Right atrium auricular region (tissue), 2 donors: ENCODE results near the gene AKR1C2. TPM values are rescaled to one million over a fixed set of nuclear protein-coding genes. Genes with fewer than 3 reads are reported as not detected.
"Not testable (repeated sequence)": the region's sequence is repeated elsewhere in the genome, so short reads cannot be mapped to it uniquely, and the experiment has no call there.

Experiments
- DNase-seq: peaks from one replicate; pipeline ENCODE4 v3.0.0-alpha.2; 2019; ENCODE audit warnings: low spot score
- H3K27ac ChIP-seq, 2 donors: fragments of 200-600 bp; sonication (generic); 1 replicate in 1 of 2; 2 replicates in 1 of 2; pipeline ENCODE4 v1.5.1; 2016 to 2019
- H3K27me3 ChIP-seq, 2 donors: fragments of 200-600 bp; sonication (generic); one replicate each; pipeline versions ENCODE4 v1.5.1 to v1.6.0; 2017 to 2019
- H3K36me3 ChIP-seq: fragments of 200-600 bp; sonication (generic); one replicate; pipeline ENCODE4 v1.5.1; 2016
- H3K4me1 ChIP-seq, 2 donors: fragments of 200-600 bp; sonication (generic); one replicate each; pipeline versions ENCODE4 v1.5.1 to v1.6.0; 2017 to 2019
- H3K4me3 ChIP-seq, 2 donors: fragments of 200-600 bp; sonication (generic); 1 replicate in 1 of 2; 2 replicates in 1 of 2; pipeline ENCODE4 v1.5.1; 2017 to 2019; ENCODE audit warnings: mild to moderate bottlenecking in 1 of 2, moderate library complexity in 1 of 2
- H3K9me3 ChIP-seq, 2 donors: fragments of 200-600 bp; sonication (generic); one replicate each; pipeline ENCODE4 v1.5.1; 2019
- CTCF ChIP-seq, 2 donors: fragments of 200-600 bp; sonication (generic); IDR thresholded peaks; one replicate each; pipeline ENCODE4 v1.5.1; 2019; ENCODE audit warnings: antibody characterized with exemption in 2 of 2
- total RNA-seq, 2 donors: library from RNA; depleted of rRNA; stranded (reverse); fragments of >200 nt; gene quantifications; one replicate each; pipeline ENCODE4 v1.1.0, GENCODE V29; 2016

The AKR1C2 gene
- total RNA-seq, 2 donors from 2014 or later: 23.6 to 47.0 TPM

- not testable (repeated sequence) for DNase-seq, H3K36me3 ChIP-seq, H3K4me1 ChIP-seq, H3K9me3 ChIP-seq, H3K27me3 ChIP-seq
- H3K27ac ChIP-seq: peak within 1 kb of the TSS in 1 of 2 donors; percentile 14
- H3K4me3 ChIP-seq: peak within 1 kb of the TSS; percentile 28 to 39
Measured at GRCh38 chr10:4962876-4963814, 40.5 kb downstream of the AKR1C2 start, which contains the start of gene AKR1C1. Gene AKR1C1 (plus strand): TSS chr10:4963415. CDS start chr10:4963445, 30 bp downstream.

GRCh38 chr10:4962308-4962707 lies 41.3 kb downstream of the AKR1C2 start:
- not testable (repeated sequence) for H3K4me3 ChIP-seq, H3K9me3 ChIP-seq, DNase-seq, H3K36me3 ChIP-seq, H3K27me3 ChIP-seq, H3K27ac ChIP-seq, H3K4me1 ChIP-seq

DNA sequence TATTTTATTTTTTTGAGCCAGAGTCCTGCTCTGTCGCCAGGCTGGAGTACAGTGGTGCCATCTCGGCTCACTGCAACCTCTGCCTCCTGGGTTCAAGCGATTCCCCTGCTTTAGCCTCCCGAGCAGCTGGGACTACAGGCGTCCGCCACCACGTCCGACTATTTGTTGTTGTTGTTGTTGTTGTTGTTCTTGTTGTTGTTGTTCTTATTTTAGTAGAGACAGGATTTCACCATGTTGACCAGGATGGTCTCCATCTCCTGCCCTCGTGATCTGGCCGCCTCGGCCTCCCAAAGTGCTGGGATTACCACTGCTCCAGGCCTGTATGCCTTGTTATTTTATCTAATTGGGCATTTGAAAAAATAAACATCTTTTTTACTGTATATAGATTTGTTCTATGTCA lies 42.1 kb downstream of the AKR1C2 start:
- not testable (repeated sequence) for H3K4me1 ChIP-seq, DNase-seq, H3K27ac ChIP-seq, H3K4me3 ChIP-seq, H3K36me3 ChIP-seq, H3K9me3 ChIP-seq, H3K27me3 ChIP-seq

GRCh38 chr10:4956955-4957645 lies 46.6 kb downstream of the AKR1C2 start:
- H3K9me3 ChIP-seq, H3K4me1 ChIP-seq, H3K4me3 ChIP-seq, H3K27ac ChIP-seq, H3K27me3 ChIP-seq, H3K36me3 ChIP-seq, DNase-seq: not testable (repeated sequence)

- not testable (repeated sequence) for H3K27me3 ChIP-seq, H3K9me3 ChIP-seq, DNase-seq, H3K4me3 ChIP-seq, H3K4me1 ChIP-seq, H3K36me3 ChIP-seq, H3K27ac ChIP-seq
Measured at GRCh38 chr10:4956088-4956487, 47.6 kb downstream of the AKR1C2 start.

- no peak overlapping the region for H3K4me3 ChIP-seq
- TF ChIP-seq CTCF (IDR thresholded peaks at IDR 0.05): no peak
- DNase-seq: no peak
- H3K27ac ChIP-seq: no peak overlapping the region
- H3K36me3 ChIP-seq: no peaks in the 10 kb centered on the region
- H3K27me3 ChIP-seq: no peaks in the 10 kb centered on the region
- H3K4me1 ChIP-seq: peaks cover 0 to 7% of the 10 kb centered on the region in 2 donors
- no peaks in the 10 kb centered on the region for H3K9me3 ChIP-seq
Measured at GRCh38 chr10:4953405-4953804, 50.3 kb downstream of the AKR1C2 start.

- H3K4me1 ChIP-seq: peaks cover 0 to 17% of the 10 kb centered on the region in 2 donors
- H3K36me3 ChIP-seq, H3K27ac ChIP-seq, H3K27me3 ChIP-seq, H3K9me3 ChIP-seq, DNase-seq, H3K4me3 ChIP-seq: not testable (repeated sequence)
Measured at GRCh38 chr10:4951512-4952162, 52.0 kb downstream of the AKR1C2 start.

DNA sequence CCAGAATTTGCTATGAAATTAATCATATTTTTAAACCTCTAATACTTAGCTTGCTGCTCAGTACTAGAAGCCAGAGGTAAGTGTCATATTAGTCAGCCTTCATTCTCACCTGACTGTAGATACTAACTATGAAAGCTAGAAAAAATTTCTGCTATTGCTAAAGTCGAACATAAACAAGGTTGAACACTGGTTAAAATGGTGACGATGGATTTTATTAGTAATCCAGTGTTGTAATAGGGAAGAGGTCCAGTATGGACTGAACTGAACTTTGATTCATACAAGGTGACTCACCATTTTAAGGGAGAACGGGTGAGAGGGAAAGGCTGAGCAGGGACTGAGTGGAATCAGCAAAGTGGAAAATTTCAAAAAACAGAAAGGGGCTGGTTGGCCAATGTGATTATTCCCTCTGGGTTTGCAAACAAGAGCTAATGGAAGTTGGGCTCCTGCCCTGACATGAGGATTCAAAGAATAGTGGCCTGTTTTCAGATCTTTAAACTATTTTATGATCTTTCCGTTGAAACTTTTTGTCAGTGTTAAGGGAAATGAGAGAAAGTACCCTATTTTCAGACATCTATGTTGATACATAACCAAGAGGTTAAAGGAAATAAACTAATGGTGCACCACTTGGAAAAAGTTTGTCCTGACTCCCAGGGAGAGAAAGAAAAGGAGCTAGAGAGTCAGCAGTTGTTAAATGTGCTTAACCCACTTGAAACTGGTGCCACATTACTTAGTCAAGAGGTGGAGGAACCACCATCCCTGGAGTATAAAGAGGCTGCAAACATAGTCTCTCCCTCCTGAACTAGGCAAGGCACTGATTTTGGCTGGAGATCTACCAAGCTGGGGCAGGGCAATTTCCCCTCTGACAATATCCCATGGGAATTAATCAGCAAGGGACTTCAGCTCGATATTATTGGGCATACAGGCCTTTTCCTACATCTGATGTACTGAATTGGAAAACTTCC lies 55.7 kb downstream of the AKR1C2 start:
- DNase-seq: peak; percentile 75
- no peaks in the 10 kb centered on the region for H3K27me3 ChIP-seq
- no peak for TF ChIP-seq CTCF (IDR thresholded peaks at IDR 0.05)
- no peak overlapping the region for H3K4me3 ChIP-seq
- peak overlapping the region; percentile 76 to 80 for H3K27ac ChIP-seq
- H3K9me3 ChIP-seq: no peaks in the 10 kb centered on the region
- no peaks in the 10 kb centered on the region for H3K36me3 ChIP-seq
- peaks cover 0 to 25% of the 10 kb centered on the region in 2 donors for H3K4me1 ChIP-seq
